GM21447 (cell line): ENCODE data around the gene CACNA1A.

Experiments used
- ATAC-seq: cut with Tn5 transposase; IDR thresholded peaks from one replicate; pipeline ENCODE4 v1.9.1; 2021; ENCODE audit not compliant: unreplicated experiment

The CACNA1A gene

DNA sequence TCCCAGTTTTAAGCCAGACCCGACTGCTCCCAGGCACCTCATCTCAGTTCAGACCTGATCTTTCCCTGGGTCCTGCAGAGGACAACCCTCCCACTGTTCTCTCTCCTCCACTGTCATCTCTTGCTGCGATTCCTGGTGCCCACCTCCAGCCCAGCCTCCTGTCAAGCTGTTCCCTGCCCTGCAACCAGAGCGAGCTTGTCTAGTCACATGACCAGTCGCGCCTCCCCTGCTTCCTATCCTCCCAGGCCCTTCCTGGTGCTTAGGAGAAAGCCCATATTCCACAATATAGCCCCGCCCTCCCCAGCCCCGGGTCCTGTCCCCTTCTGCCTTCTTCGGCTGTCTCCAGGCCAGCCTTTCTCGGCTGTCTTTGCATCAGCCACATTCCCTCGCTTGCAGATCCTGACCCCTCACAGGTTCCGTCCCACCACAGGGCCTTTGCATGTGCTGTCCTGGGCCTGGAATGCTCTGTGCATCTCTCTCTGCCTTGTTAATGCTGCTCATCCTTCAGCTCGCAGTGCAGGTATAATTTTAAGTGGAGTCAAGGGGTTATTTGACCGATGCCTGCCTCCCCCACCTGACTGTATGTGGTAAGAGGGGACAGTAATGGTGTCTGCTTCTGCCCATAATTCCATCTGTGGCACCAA, 267.3 kb downstream of the CACNA1A start:
- no peak for ATAC-seq

DNA sequence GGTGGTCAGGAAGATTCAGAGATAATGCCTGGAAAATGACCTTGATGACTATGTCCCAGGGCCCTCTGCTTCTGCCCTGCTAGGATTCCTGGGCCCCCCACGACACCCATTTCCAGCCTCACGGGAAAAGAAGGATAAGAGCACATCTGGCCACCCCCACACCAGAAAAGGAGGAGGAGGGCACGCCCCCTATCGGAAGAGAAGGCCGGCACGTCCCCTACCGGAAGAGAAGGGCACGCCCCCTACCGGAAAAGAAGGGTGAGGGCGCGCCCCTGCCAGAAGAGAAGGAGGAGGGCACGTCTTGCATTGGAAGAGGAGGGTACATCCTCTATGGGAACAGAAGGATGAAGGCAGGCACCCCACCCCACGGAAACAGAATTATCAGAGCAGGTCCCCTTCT, 271.8 kb downstream of the CACNA1A start:
- ATAC-seq: no peak

DNA sequence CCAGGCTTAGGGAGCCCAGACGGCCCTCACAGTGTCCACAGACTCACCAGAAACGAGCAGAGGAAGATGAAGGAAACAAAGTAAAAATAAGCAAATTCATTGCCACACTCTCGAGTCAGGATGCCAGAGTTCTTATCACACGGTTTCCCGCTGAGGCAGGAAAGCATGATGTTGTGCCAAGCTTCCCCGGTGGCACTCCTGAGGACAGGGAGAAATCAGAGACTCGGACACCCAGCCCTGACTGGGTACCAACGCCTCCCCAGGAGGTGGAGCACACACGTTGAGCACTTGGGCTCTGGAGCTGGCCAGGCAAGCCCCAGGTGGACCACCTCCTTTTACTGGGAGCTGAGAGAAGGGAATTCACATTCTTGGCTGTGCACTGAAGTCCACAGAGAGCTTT, 274.6 kb downstream of the CACNA1A start:
- no peak for ATAC-seq

DNA sequence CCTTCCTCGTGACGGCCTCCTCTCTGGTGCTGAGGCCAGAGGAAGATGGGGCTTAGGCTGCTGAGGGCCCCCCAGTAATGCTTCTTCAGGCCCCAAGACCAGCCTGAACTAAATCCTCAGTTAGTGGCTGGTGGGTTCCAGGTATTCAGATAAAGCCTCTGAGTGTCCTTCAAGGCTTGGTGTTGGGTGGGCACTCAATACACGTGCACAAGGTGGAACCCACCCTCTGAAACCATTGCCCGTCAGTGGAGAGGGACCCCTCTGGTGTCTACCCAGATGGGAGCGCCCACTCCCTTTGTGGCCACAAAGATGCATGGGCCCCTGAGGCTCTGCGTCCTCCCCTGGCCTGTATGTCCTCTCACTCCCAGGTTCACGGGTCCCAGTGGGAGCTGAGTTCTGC, 277.0 kb downstream of the CACNA1A start:
- no peak for ATAC-seq

DNA sequence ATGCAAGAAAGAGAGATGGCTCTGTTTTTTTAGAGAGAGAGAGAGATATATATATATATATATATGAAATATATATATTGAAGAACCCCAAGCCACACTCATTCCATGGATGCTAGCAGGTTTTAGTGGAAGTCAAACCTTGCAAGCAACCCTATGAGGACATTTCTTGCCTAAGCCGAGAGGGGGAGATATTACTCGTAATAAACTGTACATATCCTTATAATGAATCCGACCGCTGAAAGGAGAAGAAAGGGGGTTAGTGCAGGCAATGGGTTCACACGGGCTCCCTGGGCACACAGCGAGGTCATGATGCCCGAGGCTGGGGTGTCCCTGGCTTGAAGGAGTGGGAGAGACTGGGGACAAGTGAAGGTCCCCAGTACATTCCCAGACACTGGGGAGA, 277.7 kb downstream of the CACNA1A start:
- ATAC-seq: no peak

DNA sequence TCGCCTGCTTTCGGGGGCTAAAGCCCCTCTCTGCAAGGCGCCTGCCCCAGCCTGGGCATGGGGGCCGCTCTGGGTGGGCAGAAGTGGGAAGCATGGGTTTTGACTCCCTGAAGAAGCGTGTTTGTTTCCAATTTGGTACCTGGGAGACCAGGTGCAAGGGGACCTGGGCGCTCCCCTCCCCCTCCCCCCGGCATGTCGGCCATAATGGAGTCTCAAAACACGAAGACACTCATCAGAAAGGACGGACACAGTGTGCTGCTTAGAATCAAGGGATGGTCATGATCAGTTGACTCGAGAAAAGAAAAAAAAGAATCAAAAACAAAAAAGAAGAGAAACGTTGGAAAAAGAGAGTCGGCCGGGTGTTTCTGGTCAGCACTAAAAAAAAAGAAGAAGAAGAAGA, 279.3 kb downstream of the CACNA1A start:
- no peak for ATAC-seq

DNA sequence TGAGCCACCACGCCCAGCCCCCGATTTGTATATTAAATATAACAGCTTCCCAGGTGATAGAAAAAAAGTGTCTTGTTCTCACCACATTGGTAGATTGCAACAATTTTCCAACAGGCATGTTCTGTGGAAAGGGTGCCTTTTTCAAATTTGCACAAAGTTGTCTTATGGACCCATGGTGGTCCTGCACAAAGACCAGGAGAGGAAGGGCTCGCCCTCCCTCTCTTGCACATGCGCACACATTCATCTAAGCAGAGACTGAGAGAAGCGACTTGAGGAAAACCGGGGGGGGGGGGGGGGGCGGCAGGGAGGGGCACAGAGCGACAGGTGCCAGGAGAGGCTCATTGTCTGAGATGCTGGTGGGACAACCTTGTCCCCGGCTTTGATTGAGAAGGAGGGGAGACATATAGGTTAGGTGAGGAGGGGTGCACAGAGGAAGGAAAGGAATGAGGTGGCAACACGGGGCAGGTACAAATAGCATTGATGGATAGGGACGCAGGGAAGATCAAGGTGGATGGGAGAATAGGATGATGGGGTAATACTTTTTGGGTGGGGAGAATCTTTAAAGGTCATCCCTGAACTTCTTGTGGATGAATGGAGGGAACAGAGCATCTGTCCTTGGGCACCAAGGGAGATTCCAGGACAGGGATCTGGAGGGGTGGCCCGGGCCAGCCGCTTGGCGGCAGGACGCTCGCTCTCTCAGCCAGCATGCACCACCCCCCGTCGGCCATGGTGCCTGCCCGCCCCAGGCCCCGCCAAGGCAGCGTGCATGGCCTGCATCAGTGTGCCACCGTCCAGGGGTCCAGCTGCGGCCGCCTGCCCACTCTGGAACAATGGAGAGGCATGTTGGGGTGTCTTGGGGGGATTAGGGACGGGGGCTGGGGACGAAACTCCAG, 280.1 kb downstream of the CACNA1A start:
- ATAC-seq: no peak

DNA sequence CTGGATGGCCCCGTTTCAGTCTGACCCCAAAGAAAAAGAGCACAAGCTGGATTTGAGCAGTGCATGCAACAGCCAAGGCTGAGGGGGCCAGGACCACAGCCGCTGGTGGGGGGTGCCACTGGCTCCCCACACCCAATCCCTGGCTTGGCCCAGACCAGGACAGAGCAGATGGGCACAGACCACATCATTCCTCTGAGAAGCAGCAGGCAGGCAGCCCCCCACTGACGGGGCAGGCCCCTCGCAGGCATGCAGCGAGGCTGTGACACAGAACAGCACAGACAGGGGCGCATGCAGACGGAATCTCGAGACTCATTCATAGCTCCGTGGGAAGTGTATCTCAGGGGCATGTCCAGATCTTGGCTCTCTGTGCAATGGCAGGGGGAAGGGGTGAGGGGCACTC, 281.2 kb downstream of the CACNA1A start:
- ATAC-seq: no peak

DNA sequence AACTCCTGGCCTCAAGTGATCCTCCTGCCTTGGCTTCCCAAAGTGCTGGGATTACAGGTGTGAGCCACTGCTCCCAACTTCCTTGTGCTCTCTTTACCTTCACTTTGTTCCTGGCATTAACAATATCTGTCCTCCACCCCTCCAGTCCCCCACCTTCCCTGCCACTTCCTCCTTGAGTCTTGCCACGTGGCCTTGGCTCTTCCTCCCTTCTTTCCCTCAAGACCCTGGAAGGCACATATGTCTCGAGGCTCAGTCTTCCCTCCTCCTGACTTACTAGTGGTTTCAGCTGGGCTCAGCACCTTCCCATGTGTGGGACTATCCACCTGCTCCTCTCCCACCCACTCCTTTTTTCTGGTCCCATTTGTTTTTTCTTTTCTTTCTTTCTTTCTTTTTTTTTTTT, 285.4 kb downstream of the CACNA1A start:
- ATAC-seq: no peak

DNA sequence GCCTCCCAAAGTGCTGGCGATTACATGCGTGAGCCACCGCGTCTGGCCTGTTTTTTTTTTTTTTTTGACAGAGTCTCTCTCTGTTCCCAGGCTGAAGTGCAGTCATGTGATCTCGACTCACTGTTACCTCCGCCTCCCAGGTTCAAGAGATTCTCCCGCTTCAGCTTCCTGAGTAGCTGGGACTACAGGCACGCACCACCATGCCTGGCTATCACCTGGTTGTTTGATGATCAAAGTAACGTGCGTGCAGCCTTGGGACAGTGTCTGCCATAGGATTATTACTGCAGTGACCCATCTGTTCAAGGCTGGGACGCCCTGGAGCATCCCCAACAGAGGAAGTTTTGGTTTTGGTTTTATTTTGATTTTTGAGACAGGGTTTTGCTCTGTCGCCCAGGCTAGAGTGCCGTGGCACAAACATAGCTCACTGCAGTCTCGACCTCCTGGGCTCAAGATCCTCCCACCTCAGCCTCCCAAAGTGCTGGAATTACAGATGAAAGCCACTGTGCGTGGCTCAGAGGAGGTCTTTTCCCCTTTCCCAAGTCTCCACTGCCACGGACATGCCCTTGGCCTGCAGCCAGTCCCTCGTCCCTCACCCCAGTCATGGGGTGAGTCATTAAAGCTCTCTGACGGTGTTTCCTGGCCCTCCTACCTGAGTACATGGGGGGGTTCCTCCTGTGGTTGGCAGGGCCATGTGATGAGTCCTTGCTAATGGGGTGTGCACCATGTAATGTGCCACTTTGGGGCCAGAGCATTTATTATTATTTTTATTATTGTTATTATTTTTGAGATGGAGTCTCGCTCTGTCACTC, 290.5 kb downstream of the CACNA1A start:
- ATAC-seq: no peak

DNA sequence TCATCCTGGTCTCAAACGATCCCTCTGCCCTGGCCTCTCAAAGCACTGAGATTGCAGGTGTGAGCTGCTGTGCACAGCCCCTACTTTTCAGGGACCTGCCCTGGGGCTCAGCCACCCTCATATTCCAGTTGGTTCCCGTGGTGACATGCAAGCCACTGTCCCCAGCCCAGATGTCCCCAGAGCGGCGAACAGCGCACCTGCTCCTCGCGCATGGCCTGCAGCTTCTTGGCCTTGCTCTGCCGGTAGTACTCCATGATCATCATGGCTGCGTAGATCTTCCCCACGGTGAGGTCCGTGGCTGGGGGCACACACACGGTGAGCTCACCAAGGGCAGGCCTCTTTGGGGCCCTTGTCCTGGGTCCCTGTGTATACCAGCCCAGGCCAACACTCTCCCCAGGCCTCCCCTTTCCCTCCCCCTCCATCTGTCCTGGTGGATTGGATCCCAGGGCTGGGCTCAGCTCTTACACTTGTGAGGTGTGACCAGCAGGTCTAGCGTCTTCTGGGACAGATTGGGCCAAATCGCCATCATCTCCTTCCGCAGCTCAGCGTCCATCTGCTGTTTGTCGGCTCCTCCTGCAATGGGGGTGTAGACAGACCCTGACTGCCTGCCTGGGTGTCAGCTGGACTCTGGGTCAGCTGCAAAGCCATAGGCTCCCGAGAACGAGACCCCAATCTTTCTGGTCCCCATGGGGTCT, 292.1 kb downstream of the CACNA1A start:
- ATAC-seq: no peak

DNA sequence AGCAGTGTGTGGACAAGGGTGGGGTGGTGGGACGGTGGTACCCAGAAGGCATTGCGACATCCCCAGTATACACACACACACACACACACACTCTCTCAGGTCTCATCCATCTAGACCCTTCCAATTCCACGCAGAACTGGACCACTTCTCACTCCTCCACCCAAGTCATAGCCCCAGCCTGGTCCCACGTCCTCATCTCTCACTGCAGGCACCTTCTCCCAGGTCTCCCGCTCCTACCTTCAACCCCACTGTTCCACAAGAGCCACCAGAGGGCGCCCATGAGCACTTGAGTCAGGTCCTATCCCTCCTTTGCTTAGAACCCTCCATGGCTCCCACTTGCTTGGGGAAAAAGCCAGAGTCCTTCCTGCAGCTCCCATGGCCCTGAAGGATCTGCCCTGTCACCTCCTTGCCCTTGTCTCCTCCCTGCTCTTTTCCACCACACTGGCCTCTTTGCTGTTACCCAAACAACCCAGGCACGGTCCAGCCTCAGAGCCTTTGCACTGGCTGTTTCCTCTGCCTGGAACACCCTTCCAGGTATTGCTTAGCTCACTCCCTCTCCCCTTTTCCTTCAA, 293.4 kb downstream of the CACNA1A start:
- ATAC-seq: no peak

DNA sequence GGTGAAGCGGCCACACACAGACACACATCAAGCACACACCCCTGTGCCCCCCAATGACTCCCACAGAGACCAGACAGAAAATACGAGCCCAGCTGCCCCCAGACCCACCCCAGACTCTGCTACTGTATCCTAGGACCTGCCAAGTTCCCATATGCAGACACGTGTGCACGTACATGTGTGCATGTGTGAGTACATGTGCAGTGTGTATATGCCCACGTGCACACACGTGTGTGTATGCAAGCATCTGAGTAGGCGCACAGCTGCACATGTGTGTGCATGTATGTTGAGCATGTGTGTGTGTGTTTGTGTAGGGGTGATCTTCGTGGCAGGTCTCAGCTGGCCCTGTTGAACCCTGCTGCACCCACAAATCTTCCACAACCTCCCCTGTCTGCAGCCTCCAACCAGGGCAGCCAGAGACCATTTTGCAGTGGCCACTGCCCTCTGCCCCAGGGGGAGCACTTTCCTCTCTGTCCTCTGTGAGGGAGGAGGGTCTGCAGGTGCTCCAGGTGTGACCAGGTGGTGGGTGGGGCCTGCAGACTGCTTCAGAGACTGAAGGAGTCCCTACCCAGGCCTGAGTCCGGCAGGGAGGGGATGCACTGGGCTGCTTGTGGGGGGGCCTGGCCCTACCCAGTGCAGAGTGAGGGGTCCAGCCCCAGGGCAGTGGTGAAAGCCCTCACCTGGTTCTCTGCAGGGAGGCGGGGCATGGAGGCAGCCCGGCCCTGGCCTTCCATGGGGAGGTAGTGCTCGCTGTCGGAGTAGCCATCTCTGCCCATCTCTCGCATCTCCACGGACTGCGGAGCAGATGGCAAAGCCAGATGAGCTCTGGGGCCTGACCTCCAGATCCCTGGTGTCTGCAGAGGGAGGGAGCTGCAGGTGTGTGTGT, 294.6 kb downstream of the CACNA1A start:
- ATAC-seq: no peak

DNA sequence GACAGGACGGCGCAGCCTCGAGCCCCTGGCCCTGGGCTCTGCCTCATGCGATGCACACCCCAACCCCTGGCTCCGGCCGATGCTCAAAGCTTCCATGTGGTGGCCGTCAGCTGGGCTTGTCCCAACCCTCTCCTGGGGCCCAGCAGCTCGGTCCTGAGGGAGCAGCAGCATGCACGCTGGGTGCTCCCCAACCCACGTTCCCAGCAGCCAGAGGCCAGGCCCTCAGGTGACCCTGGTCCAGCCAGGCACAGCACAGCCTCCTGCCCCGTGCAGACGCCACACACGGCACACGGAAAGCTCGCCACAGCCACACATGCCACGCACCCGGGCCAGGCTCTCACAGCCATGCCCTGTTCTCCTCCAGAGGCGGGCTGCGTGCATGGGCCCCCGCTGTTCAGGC, 295.3 kb downstream of the CACNA1A start:
- no peak for ATAC-seq

DNA sequence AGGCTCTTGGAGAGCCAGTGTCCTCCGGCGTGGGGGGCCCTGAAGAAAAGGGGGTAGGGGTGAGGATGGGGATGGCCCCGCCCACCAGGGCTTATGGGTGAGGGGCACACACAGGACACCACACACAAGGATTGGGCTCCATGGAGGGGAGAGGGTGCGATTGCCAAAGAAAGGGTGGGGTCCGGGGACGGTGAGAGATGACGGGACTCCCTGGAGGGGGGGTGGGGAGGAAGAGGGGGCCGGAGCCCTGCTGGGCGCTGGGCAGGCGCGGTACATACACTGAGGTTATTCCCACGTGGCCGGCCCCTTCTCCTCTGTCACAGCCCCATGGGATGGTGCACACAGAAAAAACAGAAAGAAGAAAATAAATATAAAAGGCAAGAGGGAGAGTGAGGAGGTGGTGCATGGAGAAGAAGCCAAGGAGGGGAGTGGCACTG, 295.9 kb downstream of the CACNA1A start:
- ATAC-seq: no peak

DNA sequence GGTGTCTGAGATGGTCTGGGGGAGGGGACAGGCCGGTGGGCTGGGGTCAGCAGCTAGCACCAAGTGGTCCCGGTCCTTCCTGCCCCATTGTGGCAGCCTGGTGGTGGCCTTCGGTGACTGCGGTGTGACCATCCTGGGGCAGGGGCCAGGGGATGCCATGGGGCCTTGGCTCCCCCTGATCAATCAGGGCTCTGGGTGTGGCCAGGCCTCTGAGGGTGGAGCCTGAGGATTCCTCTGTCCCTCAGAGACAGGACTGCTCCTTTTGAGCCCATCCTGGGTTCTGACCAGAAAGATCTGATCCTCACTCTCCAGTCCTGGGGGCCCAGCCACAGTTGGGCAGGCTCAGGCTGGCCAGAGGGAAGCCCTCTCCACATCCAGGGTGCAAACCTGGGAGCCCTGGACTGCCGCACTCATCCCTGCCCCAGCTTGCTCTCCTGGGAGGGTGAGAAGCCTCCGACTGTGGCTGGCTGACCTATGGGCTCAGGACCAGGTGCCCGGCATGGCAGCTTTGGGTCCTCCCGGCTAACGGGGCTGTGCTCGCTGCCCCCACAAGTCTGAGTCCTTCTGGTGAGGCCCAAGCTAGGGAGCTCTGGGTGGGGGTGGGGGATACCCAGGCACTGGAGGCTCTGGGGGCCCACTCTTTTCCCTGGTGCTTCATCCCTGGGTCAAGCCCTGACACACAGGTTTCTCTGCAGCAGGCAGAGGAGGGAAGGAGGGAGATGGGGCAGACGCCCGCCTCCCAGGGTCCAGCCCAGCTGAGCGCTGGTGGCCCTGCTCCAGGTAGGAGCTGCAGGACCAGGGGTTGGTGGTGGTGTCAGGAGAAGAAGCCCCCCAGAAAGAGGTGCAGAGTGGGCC, 296.6 kb downstream of the CACNA1A start:
- no peak for ATAC-seq

DNA sequence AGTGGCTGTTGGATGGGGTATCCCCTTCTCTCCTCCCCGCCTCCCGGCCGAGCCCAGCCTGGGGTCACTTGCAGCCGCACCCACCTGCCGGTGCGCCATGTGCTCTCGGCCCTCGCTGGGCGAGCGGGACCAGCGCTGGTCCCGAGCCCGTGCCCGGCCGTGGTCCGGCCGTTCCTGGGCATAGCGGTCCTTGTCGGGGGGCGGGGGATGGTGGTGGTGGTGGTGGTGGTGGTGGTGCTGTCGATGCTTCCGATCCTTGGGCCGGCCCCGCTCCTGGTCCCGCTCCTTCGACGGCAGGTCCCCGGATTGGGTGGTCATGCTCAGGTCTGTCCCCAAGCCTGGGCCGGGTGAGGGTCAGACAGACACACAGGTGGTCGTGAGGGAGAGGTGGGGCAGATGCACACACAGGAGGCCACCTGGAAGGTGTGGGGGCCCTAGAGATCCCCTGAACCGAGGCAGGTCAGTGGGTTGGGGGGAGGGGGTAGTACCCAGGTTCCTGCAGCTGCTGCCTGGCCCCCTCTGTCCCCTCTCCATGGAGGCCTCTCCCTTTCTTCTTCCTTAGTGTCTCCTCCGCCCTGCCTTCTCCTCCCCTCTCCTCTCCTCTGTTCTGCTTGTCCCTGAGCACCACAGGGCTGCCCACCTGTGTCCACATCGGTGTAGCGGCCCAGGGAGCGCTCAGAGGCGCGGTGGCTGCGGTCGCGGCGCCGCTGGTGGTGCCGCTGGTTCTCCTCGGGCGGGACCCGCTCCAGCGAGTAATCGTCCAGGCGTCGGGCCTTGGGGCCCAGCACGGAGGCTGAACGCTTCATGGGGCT, 297.4 kb downstream of the CACNA1A start:
- peak; percentile 30 for ATAC-seq
